Measurements from ENCODE around the gene MYD88.
"Not testable (repeated sequence)": the region's sequence is repeated elsewhere in the genome, so short reads cannot be mapped to it uniquely, and the experiment has no call there.

Gene MYD88

DNA sequence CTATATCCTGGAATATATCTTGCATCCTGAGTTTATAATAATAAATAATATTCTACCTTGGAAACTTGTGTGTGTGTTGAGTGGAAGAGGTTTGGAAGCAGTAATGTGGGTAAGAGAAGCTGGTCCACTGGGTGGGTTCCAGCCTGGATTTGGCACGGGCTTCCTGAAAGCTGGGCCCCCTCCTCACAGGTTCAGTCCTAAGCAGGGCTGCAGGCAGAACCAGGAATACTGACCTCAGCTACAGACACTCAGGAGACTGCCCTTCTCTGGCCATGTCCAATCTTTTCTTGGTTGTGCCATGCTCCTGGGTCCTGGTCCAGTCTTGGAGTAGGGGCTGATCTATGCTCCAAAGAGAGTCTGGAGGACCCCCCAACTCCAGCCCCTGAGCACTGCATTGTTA lies 4.5 kb downstream of the MYD88 start:
- DNase-seq (ENCODE audit: low read depth) = no peak

GRCh38 chr3:38143511-38143910 lies 5.0 kb downstream of the MYD88 start:
- DNase-seq (ENCODE audit: low read depth) = no peak

GRCh38 chr3:38146504-38146903 lies 8.0 kb downstream of the MYD88 start:
- DNase-seq (ENCODE audit: low read depth) = no peak

DNA sequence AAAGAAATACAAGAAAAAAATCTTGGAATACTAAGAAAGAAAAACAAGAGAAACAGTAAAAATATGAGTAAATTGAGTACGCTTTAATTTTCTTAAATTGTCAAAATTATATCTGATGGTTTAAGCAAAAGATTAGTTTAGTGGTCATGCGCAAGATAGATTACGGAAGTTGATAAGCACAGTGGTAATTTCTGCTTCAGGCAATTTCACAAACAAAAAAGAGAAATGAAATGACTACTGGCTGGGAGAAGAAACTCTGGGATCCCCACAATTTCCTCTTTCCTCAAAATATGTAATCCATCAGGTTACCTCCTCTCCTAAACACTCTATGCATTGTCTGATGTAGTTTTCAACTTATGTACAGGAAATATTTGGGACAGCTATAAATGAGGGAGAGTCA lies 9.0 kb downstream of the MYD88 start:
- no peak for DNase-seq (ENCODE audit: low read depth)

GRCh38 chr3:38148311-38148882 lies 9.9 kb downstream of the MYD88 start:
- DNase-seq (ENCODE audit: low read depth) = no peak

- no peak for DNase-seq (ENCODE audit: low read depth)
These were observed 11.2 kb downstream of the MYD88 start for GRCh38 chr3:38149708-38150107.

DNA sequence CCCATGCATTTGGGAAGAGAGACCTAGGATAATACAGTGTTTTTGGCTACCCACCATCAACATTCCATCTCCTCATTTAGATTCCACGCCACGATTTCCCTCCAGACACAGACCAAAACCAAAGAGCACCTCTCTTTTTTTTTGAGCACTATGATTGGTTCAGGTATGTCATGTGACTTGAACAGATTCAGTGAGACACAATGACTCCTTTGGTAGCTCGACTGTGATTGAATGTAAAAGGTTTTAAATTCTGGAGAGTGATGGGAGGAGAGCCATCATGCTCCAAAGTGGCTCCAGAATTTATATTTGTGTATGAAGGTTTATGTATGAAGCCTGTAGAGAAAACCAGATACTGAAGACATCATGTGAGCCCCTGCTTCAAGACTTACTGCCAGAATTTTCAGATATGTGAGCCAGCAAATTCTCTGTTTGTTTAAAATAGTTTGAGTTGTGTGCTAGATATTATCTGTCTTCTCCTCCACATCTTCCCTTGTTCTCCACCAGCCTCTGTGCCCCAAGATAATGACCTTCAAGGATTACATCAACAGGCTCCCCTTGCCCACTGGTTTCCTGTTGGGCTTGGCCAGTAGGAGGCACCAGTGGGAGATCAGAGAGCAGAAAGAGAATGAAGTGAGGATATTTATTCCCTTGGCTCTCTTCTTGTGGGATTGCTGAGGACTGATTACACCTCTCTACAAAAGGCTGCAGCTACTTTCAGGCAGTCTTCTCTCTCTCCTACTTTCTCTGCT lies 12.5 kb downstream of the MYD88 start:
- no peak for DNase-seq (ENCODE audit: low read depth)

- DNase-seq (ENCODE audit: low read depth) = peak; percentile 75
These were observed 13.3 kb downstream of the MYD88 start for GRCh38 chr3:38151667-38152265.

GRCh38 chr3:38152609-38153008 lies 14.1 kb downstream of the MYD88 start:
- no peak for DNase-seq (ENCODE audit: low read depth)

DNA sequence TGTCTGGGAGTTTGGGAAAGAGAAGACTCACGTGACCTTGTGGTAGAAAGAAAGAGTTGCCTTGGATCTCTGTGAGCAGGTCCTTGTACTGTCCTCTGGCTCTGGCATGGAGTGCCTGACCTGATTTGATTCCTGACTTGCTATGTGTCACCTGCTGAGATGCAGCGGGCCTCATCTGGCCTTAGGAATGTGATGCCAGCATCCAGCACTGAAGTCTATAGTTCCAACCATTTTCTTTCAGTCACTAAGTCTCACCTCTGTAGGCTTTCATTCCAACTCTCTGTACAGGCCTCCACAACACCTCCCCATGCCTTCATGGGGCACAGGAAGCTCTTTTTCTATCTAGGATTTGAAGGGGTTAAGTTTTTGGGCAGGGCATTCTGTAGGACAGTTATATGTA lies 14.8 kb downstream of the MYD88 start:
- no peak for DNase-seq (ENCODE audit: low read depth)

DNA sequence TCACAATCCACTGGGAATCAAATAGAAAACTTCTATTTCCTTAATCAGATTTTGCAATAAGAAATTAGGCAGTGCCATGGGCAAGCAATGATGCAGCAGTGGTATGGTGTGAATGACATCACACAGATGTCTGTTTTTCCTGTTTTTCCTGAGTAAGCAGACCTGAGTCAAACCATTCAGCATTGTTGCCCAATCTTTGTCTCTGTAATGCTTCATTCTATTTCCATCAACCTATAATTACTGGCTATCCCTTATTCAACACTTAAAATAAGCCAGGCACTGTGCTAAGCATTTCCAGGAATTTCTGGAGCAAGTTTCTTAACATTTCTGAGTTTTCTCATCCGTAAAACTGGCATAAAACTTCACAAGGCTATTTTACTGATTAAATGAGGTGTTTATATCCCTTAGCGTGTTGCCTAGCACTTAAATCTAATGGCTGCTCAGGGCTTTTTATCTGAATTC lies 15.6 kb downstream of the MYD88 start:
- DNase-seq (ENCODE audit: low read depth) = peak; percentile 71

DNA sequence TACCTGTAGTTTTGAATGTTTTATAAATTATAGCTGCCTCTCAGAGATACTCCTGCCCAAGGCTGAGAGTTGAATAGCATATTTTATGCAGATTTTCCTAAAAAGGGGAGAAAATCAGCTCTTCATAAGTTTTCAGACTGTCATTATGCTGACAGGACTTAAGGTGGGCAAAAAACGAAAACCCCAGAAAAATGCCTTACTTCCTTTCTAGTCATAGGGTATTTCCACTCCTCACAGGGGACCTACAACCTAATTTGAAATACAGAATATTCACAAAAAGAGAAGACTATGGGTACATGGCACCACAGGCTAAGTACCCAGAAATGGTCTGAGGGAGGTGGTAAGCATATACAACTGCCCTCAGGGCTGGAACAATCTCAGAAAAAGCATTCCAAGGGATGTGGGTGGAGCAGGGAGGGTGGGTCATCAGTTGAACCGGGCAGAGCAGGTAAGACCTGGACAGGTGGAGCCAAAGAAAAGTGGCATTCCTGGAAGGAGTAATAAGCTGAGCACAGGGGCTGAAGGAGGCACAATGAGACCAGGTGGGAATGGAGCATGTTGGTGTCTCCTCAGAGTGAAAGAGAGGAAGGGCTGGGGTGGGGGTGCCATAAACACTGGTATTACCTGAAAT lies 16.3 kb downstream of the MYD88 start:
- DNase-seq (ENCODE audit: low read depth) = no peak

- no peak for DNase-seq (ENCODE audit: low read depth)
These were observed 17.4 kb downstream of the MYD88 start for GRCh38 chr3:38155825-38156224.

GRCh38 chr3:38157117-38157516 lies 18.7 kb downstream of the MYD88 start:
- no peak for DNase-seq (ENCODE audit: low read depth)

DNA sequence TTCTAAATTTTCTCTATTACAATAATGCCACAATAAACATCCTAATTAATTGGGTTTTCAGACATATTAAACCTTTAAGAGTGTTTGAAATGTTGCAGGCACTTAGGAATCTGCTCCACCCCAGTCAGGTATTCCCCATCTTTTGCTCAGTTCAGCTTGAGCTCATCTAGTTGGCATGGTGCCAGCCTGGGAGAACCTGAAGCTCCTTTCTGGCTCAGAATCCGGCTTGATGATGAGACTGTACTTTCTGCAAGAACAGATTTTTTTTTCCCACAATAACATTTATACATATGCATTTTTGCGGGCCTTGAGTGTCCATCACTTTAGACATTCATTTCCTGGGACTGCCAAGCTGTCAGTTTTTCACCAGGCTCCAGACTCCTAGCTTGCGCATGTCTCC lies 19.1 kb downstream of the MYD88 start:
- DNase-seq (ENCODE audit: low read depth) = no peak

- no peak for DNase-seq (ENCODE audit: low read depth)
These were observed 20.0 kb downstream of the MYD88 start for GRCh38 chr3:38158472-38158871.

- not testable (repeated sequence) for DNase-seq (ENCODE audit: low read depth)
These were observed 22.2 kb downstream of the MYD88 start for GRCh38 chr3:38160704-38161103.

- peak; percentile 42 for DNase-seq (ENCODE audit: low read depth)
These were observed 24.8 kb downstream of the MYD88 start for GRCh38 chr3:38163117-38163840.

DNA sequence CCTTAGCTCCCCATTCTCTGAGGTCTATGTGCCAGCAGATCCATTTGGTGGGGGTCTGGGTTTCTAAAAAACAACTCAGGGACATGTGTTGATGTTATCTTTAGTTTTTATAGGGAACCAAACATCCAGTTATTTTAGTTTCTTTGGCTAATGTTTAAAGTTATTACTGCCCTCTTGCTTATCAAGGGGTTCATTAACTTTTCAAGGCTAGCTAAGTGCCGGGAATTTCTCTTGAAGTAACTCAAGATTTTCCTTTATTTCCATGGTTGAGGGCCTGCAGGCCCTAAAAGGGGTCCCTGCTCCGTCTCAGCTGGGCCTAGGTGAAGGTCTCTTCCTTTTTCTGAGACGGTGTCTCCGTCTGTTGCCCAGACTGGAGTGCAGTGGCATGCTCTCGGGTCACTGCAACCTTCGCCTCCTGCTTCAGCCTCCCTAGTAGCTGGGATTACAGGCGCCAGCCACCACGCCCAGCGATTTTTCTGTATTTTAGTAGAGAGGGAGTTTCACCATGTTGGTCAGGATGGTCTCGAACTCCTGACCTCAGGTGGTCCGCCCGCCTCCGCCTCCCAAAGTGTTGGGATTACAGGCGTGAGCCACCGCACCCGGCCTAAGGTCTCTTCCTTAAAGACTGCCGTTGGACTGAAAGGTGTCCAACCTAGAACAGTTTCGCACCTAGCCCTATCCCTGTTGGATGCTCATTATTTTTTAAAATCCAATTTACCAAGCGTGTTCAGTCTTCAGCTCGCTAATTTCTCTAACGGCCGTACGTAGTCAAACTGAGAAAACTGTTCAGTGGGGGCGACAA lies 25.6 kb downstream of the MYD88 start:
- no peak for DNase-seq (ENCODE audit: low read depth)

DNA sequence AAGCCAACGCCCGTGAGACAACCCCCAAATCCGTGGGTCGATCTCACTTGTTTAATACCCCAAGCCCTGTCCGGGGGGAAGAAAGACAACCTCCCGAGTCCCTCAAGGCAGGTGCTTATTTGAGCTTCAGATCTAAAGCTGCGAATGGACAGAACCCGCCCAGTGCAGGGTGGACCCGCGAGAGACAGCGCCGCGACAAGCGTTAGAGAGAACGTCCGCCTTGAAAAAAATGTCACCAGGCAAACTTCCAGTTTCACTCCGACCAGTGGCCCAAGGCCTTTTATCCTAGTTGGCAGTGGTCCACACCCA lies 26.1 kb downstream of the MYD88 start:
- no peak for DNase-seq (ENCODE audit: low read depth)

DNA sequence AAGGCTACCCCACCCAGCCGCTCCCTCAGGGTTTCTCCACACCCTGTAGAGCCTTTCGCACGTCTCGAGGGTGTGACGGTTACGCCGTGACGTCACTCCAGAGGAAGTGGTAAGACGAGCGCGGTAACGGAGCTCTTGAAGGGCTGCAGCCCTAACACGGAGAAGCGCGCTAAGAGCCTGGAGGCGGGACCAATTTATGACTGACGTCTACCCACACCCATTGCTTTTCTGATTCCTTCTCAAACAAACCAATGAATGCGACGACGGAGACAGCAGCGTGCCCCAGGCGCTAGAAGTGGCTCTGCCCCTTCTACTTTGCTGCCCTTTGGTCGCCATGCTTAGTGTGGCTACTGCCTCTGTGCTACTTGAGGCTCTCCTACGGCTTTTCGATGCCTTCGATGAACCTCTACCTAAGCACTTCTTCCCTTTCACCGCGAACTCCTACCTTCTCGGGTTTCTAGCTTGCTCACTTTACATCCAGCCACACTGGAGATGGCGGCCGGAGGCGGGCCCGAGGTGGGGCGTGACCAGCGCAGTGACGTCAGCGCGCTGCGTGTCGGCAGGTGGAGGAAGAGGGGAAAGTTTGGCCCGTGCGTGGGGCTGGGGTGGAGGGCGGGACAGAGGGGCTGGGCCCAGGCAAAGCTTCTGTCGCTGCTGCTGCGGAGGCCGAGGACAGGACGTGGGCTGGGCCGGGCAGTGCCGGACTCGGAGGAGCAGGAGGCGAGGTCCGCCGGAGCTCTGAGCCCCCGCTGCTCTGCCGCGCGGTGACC lies 26.7 kb downstream of the MYD88 start, which contains the start of gene OXSR1:
OXSR1 (plus strand) TSS at position 586 of the 770 bp plus-strand sequence. CDS start 340 bp downstream, outside the sequence.
- peak; percentile 100 for DNase-seq (ENCODE audit: low read depth)

Data from ELR (cell line).